Kasumi-1 (cell line): ENCODE results near the gene ZDHHC15.
"Not testable (repeated sequence)": the region's sequence is repeated elsewhere in the genome, so short reads cannot be mapped to it uniquely, and the experiment has no call there.

Experiments
- DNase-seq, 2 experiments: peaks; one replicate each; lab custom pipeline; 2025; lab: John Stamatoyannopoulos, UW

Gene ZDHHC15

GRCh38 chrX:75522565-75523431, at the start of gene ZDHHC15:
TSS of gene ZDHHC15 (minus strand) at chrX:75523037. CDS start at chrX:75523024, 13 bp downstream.
- DNase-seq: no peak

- not testable (repeated sequence) for DNase-seq
Observed at GRCh38 chrX:75560544-75560943, 37.7 kb upstream of the ZDHHC15 start.

- DNase-seq: peak; percentile 77 to 83
Observed at GRCh38 chrX:75547783-75548182, 24.9 kb upstream of the ZDHHC15 start.

GRCh38 chrX:75546724-75547511, 24.1 kb upstream of the ZDHHC15 start:
- peak; percentile 15 to 40 for DNase-seq

- DNase-seq: no peak
Observed at GRCh38 chrX:75544786-75545185, 21.9 kb upstream of the ZDHHC15 start.

- no peak for DNase-seq
Observed at GRCh38 chrX:75483933-75484332, 38.9 kb downstream of the ZDHHC15 start.

- DNase-seq: not testable (repeated sequence)
Observed at GRCh38 chrX:75461780-75462179, 61.1 kb downstream of the ZDHHC15 start.

GRCh38 chrX:75421688-75422230, 101.1 kb downstream of the ZDHHC15 start:
- DNase-seq: peak in 1 of 2 experiments; percentile 0

- DNase-seq: not testable (repeated sequence)
Observed at GRCh38 chrX:75407153-75407552, 115.7 kb downstream of the ZDHHC15 start.

- no peak for DNase-seq
Observed at GRCh38 chrX:75390470-75390869, 132.4 kb downstream of the ZDHHC15 start.

- no peak for DNase-seq
Observed at GRCh38 chrX:75369721-75370120, 153.1 kb downstream of the ZDHHC15 start.

GRCh38 chrX:75366861-75367260, 156.0 kb downstream of the ZDHHC15 start:
- no peak for DNase-seq

GRCh38 chrX:75365243-75365975, 157.4 kb downstream of the ZDHHC15 start:
- no peak for DNase-seq

- no peak for DNase-seq
Observed at GRCh38 chrX:75361788-75362187, 161.0 kb downstream of the ZDHHC15 start.

GRCh38 chrX:75348601-75349000, 174.2 kb downstream of the ZDHHC15 start:
- DNase-seq: not testable (repeated sequence)

- DNase-seq: no peak
Observed at GRCh38 chrX:75337525-75337924, 185.3 kb downstream of the ZDHHC15 start.

GRCh38 chrX:75335127-75335458, 187.7 kb downstream of the ZDHHC15 start:
- no peak for DNase-seq

GRCh38 chrX:75334407-75335126, 188.3 kb downstream of the ZDHHC15 start:
- not testable (repeated sequence) for DNase-seq

GRCh38 chrX:75327607-75328006, 195.2 kb downstream of the ZDHHC15 start:
- no peak for DNase-seq
